ENCODE measurements around the gene OR5M3. TPM values are rescaled to one million over a fixed set of nuclear protein-coding genes. Genes with fewer than 3 reads are reported as not detected.

Gene OR5M3
- not detected for total RNA-seq

- Histone ChIP-seq H3K27me3 (no peaks in the 10 kb centered on the region), H3K9me3 (no peaks in the 10 kb centered on the region), H3K36me3 (no peaks in the 10 kb centered on the region), H3K4me1 (peaks cover 0 to 6% (median 1%) of the 10 kb centered on the region in 4 donors), H3K27ac (no peak within 1 kb of the TSS), H3K4me3 (no peak within 1 kb of the TSS)
- in situ Hi-C loops (cut with MboI; ENCODE audit: low pct_ligation_motif_present in 1 of 4, low pct_unique_long_range_greater_than_20kb in 1 of 4, low sequenced_read_pairs in 3 of 4): no loop called here
- TF ChIP-seq POLR2AphosphoS5 (IDR thresholded peaks at IDR 0.05): no peak
- no peak for TF ChIP-seq POLR2A (IDR thresholded peaks at IDR 0.05)
- no peak for TF ChIP-seq EP300 (IDR thresholded peaks at IDR 0.05; ENCODE audit: low read depth)
- TF ChIP-seq, protein P1, sequence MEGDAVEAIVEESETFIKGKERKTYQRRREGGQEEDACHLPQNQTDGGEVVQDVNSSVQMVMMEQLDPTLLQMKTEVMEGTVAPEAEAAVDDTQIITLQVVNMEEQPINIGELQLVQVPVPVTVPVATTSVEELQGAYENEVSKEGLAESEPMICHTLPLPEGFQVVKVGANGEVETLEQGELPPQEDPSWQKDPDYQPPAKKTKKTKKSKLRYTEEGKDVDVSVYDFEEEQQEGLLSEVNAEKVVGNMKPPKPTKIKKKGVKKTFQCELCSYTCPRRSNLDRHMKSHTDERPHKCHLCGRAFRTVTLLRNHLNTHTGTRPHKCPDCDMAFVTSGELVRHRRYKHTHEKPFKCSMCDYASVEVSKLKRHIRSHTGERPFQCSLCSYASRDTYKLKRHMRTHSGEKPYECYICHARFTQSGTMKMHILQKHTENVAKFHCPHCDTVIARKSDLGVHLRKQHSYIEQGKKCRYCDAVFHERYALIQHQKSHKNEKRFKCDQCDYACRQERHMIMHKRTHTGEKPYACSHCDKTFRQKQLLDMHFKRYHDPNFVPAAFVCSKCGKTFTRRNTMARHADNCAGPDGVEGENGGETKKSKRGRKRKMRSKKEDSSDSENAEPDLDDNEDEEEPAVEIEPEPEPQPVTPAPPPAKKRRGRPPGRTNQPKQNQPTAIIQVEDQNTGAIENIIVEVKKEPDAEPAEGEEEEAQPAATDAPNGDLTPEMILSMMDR (IDR thresholded peaks at IDR 0.05): no peak
- intact Hi-C loops (cut with DNase I; ENCODE audit: low total_unique reads): no loop called here
- 78 to 84% methylated on average over 6 of the region's 6 CpGs for WGBS, 2 donors (ENCODE audit: low coverage in 1 of 2)
- no peak for DNase-seq
Measured at GRCh38 chr11:56473252-56473651, at the start of gene OR5M3. TSS of gene OR5M3 (minus strand) at chr11:56473352. CDS start at chr11:56470497, 2,855 bp downstream.

GRCh38 chr11:56522008-56522407 lies 48.9 kb upstream of the OR5M3 start:
- 48 to 56% methylated on average over 5 of the region's 5 CpGs for whole genome bisulfite sequencing, 2 donors (ENCODE audit: low coverage in 1 of 2)
- Histone ChIP-seq H3K27ac (no peak overlapping the region), H3K4me1 (peaks cover 0 to 9% (median 0%) of the 10 kb centered on the region in 4 donors), H3K27me3 (no peaks in the 10 kb centered on the region), H3K36me3 (no peaks in the 10 kb centered on the region), H3K4me3 (no peak overlapping the region), H3K9me3 (no peaks in the 10 kb centered on the region)
- TF ChIP-seq EP300 (IDR thresholded peaks at IDR 0.05; ENCODE audit: low read depth) (no peak), POLR2A (IDR thresholded peaks at IDR 0.05) (no peak), POLR2AphosphoS5 (IDR thresholded peaks at IDR 0.05) (no peak)
- TF ChIP-seq, protein P1 (IDR thresholded peaks at IDR 0.05): peak in 4 of 5 experiments; percentile 32 to 60 (median 49)
- in situ Hi-C loops (cut with MboI; ENCODE audit: low pct_ligation_motif_present in 1 of 4, low pct_unique_long_range_greater_than_20kb in 1 of 4, low sequenced_read_pairs in 3 of 4) (loop anchor here in 2 of 4 donors (25.0 kb wide), 1 partner anchor 265 kb away; no protein-coding TSS in a partner anchor), intact Hi-C loops (cut with DNase I; ENCODE audit: low total_unique reads) (no loop called here)
- DNase-seq: peak; percentile 19

GRCh38 chr11:56513280-56513679 lies 40.1 kb upstream of the OR5M3 start:
- H3K27me3 ChIP-seq: no peaks in the 10 kb centered on the region
- no peak for DNase-seq
- H3K4me1 ChIP-seq: no peaks in the 10 kb centered on the region
- no peaks in the 10 kb centered on the region for H3K9me3 ChIP-seq
- in situ Hi-C loops (cut with MboI; ENCODE audit: low pct_ligation_motif_present in 1 of 4, low pct_unique_long_range_greater_than_20kb in 1 of 4, low sequenced_read_pairs in 3 of 4): loop anchor here in 2 of 4 donors (25.0 kb wide), 1 partner anchor 274 kb away; no protein-coding TSS in a partner anchor
- intact Hi-C loops (cut with DNase I; ENCODE audit: low total_unique reads): loop anchor here (2.0 kb wide), 1 partner anchor 68 kb away; no protein-coding TSS in a partner anchor
- H3K36me3 ChIP-seq: no peaks in the 10 kb centered on the region
- H3K4me3 ChIP-seq: no peak overlapping the region
- WGBS, 2 donors (ENCODE audit: low coverage in 1 of 2): 58 to 75% methylated on average over 1 of the region's 1 CpG
- H3K27ac ChIP-seq: no peak overlapping the region
- TF ChIP-seq EP300 (IDR thresholded peaks at IDR 0.05; ENCODE audit: low read depth) (no peak), POLR2A (IDR thresholded peaks at IDR 0.05) (no peak), POLR2AphosphoS5 (IDR thresholded peaks at IDR 0.05) (no peak)
- TF ChIP-seq, protein P1 (IDR thresholded peaks at IDR 0.05): no peak

DNA sequence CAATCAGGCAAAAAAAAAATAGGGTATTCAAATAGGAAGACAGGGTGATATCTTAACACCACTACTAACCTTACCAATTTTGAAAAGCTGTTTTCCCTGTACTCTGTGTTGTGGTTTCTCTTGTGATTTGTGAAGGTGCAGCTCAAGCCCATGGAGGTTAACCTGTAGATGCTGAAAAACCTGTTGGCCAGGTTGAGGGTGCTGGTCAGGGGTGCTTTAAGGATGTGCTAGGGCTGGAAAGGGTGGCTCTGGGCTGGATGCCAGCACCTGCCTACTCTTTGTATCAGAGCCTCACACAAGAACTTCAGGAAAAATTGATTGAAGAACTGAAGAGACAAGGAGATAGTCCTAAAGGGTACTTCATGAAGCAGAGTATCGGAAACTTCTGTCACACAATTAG lies 36.3 kb upstream of the OR5M3 start:
- no peaks in the 10 kb centered on the region for H3K27me3 ChIP-seq
- no peak overlapping the region for H3K4me3 ChIP-seq
- in situ Hi-C loops (cut with MboI; ENCODE audit: low pct_ligation_motif_present in 1 of 4, low pct_unique_long_range_greater_than_20kb in 1 of 4, low sequenced_read_pairs in 3 of 4) (loop anchor here in 2 of 4 donors (25.0 kb wide), 1 partner anchor 278 kb away; no protein-coding TSS in a partner anchor), intact Hi-C loops (cut with DNase I; ENCODE audit: low total_unique reads) (no loop called here)
- no peaks in the 10 kb centered on the region for H3K9me3 ChIP-seq
- no peak for TF ChIP-seq EP300 (IDR thresholded peaks at IDR 0.05; ENCODE audit: low read depth)
- TF ChIP-seq POLR2A (IDR thresholded peaks at IDR 0.05): no peak
- no peak for TF ChIP-seq POLR2AphosphoS5 (IDR thresholded peaks at IDR 0.05)
- TF ChIP-seq, protein P1 (IDR thresholded peaks at IDR 0.05): no peak
- no peaks in the 10 kb centered on the region for H3K36me3 ChIP-seq
- DNase-seq: peak; percentile 18
- H3K4me1 ChIP-seq: no peaks in the 10 kb centered on the region
- 84 to 93% methylated on average over 1 of the region's 1 CpG for WGBS, 2 donors (ENCODE audit: low coverage in 1 of 2)
- no peak overlapping the region for H3K27ac ChIP-seq
